K562 (cell line): ENCODE data around the gene SNX25. TPM values are rescaled to one million over a fixed set of nuclear protein-coding genes. Genes with fewer than 3 reads are reported as not detected.

Source experiments
- ATAC-seq: fragments of 200-7000 bp; cut with Tn5 transposase; 3 replicates; pipeline ENCODE4 v1.9.1; 2020; ENCODE audit warnings: moderate library complexity
- BruUV-seq: library from RNA; stranded (reverse); fragments of 400-500 nt; replicated peaks from 2 replicates; lab custom pipeline; 2021; lab: Mats Ljungman, UMichigan
- CTCF ChIA-PET: fragments of 300-600 bp; formaldehyde crosslinking; extraction: SDS; loops from one replicate; lab custom pipeline; 2021; ENCODE audit warnings: low intra/inter-chr PET ratio; lab: Yijun Ruan, JAX
- POLR2A ChIA-PET: fragments of 300-600, 350-650 bp; sonication (Branson Sonifier 250); formaldehyde crosslinking; extraction: SDS; loops from one replicate; lab custom pipeline; 2021; ENCODE audit warnings: antibody characterized with exemption, inconsistent platforms; lab: Yijun Ruan, JAX
- DNase-seq, 4 experiments: peaks; one replicate each; pipeline versions ENCODE4 v3.0.0 to v3.0.0-alpha.2; 2011 to 2018; ENCODE audit warnings: low spot score in 3 of 4, mixed read lengths in 3 of 4; ENCODE audit errors: extremely low read depth in 1 of 4
- FAIRE-seq: peaks from 2 replicates; lab custom pipeline; 2011; peaks lifted over from hg19 to GRCh38; lab: Jason Lieb, UNC
- H2AFZ ChIP-seq: 2 replicates; pipeline ENCODE4 v1.6.0; 2011; ENCODE audit warnings: low read depth, low read length, control low read depth, inconsistent platforms
- H3K27ac ChIP-seq: fragments of 200-600 bp; 3 replicates; pipeline ENCODE4 v1.8.0; 2011; ENCODE audit warnings: low read depth, mild to moderate bottlenecking, control low read depth, inconsistent platforms, low read length, moderate library complexity, mixed read lengths; ENCODE audit errors: extremely low read depth
- H3K27me3 ChIP-seq, 2 experiments: fragments of 300-600 bp in 1 of 2; 2 replicates in 1 of 2; 3 replicates in 1 of 2; pipeline versions ENCODE4 v1.6.0 to v1.8.0; 2011; ENCODE audit warnings: inconsistent platforms in 2 of 2, low read length in 2 of 2, mild to moderate bottlenecking in 1 of 2, mixed read lengths in 1 of 2, moderate library complexity in 1 of 2; ENCODE audit not compliant: control insufficient read depth in 2 of 2, insufficient read depth in 2 of 2
- H3K36me3 ChIP-seq: fragments of 300-600 bp; 3 replicates; pipeline ENCODE4 v1.8.0; 2011; ENCODE audit warnings: mild to moderate bottlenecking, low read length, inconsistent platforms; ENCODE audit not compliant: control insufficient read depth, insufficient read depth
- H3K4me1 ChIP-seq, 2 experiments: fragments of 200-600 bp in 1 of 2; replicated peaks in 1 of 2; 2 replicates in 1 of 2; 3 replicates in 1 of 2; pipeline versions ENCODE4 v1.5.1 to v1.8.0; 2011; ENCODE audit warnings: inconsistent platforms in 2 of 2, low read length in 2 of 2, mild to moderate bottlenecking in 1 of 2, mixed read lengths in 1 of 2, moderate library complexity in 1 of 2; ENCODE audit not compliant: control insufficient read depth in 2 of 2, insufficient read depth in 2 of 2
- H3K4me2 ChIP-seq: 2 replicates; pipeline ENCODE4 v1.6.1; 2011; ENCODE audit warnings: low read length, control low read depth, inconsistent platforms, mixed read lengths; ENCODE audit not compliant: insufficient read depth
- H3K4me3 ChIP-seq: fragments of 200-600 bp; sonication (generic), shearing (Covaris generic); 2 replicates; pipeline ENCODE4 v1.5.1; 2016; ENCODE audit warnings: control low read depth, inconsistent platforms
- H3K79me2 ChIP-seq: fragments of 200-600 bp; 3 replicates; pipeline ENCODE4 v1.8.0; 2011; ENCODE audit warnings: low read length, inconsistent platforms; ENCODE audit not compliant: control insufficient read depth, insufficient read depth
- H3K9ac ChIP-seq, 2 experiments: 2 replicates each; pipeline versions ENCODE4 v1.6.0 to v1.6.1; 2011; ENCODE audit warnings: low read depth in 2 of 2, low read length in 2 of 2, control low read depth in 1 of 2, inconsistent platforms in 1 of 2, mild to moderate bottlenecking in 1 of 2, mixed read lengths in 1 of 2; ENCODE audit not compliant: insufficient read depth in 1 of 2
- H3K9me1 ChIP-seq: one replicate; pipeline ENCODE4 v1.6.0; 2011; ENCODE audit warnings: inconsistent platforms, mild to moderate bottlenecking, low read length, moderate library complexity; ENCODE audit not compliant: control insufficient read depth, insufficient read depth
- H3K9me3 ChIP-seq: replicated peaks from 2 replicates; pipeline ENCODE4 v1.5.1; 2011; ENCODE audit warnings: low read depth, low read length, inconsistent platforms; ENCODE audit not compliant: control insufficient read depth, insufficient read depth
- H4K20me1 ChIP-seq: replicated peaks from 2 replicates; pipeline ENCODE4 v1.6.1; 2011; ENCODE audit warnings: low read length, inconsistent platforms, mixed read lengths; ENCODE audit not compliant: control insufficient read depth, insufficient read depth
- CBFA2T2 ChIP-seq: fragments of 450-650 bp; conservative IDR thresholded peaks from 2 replicates; pipeline ENCODE4 v1.6.1; 2017; ENCODE audit warnings: mild to moderate bottlenecking
- CCNT2 ChIP-seq: IDR thresholded peaks from 2 replicates; pipeline ENCODE4 v1.6.1; 2011; ENCODE audit warnings: borderline replicate concordance, low read depth, mild to moderate bottlenecking, moderate library complexity, mixed read lengths, low read length; ENCODE audit not compliant: insufficient read length; ENCODE audit errors: extremely low read depth
- CHD2 ChIP-seq: IDR thresholded peaks from 2 replicates; pipeline ENCODE4 v1.6.1; 2011; ENCODE audit warnings: low read depth, low read length
- CTBP1 ChIP-seq: fragments of 450-650 bp; IDR thresholded peaks from 2 replicates; pipeline ENCODE4 v1.6.1; 2016; ENCODE audit warnings: borderline replicate concordance
- POLR3G ChIP-seq: IDR thresholded peaks from 2 replicates; pipeline ENCODE4 v1.6.1; 2011; ENCODE audit not compliant: insufficient read length, insufficient replicate concordance; ENCODE audit errors: extremely low read depth
- PTTG1 ChIP-seq: fragments of 450-650 bp; IDR thresholded peaks from 2 replicates; pipeline ENCODE4 v1.6.1; 2016; ENCODE audit warnings: low read depth, mild to moderate bottlenecking, missing genetic modification characterization, missing compliant biosample characterization
- SNIP1 ChIP-seq: fragments of 450-650 bp; IDR thresholded peaks from 2 replicates; pipeline ENCODE4 v1.7.1; 2017; ENCODE audit warnings: low read depth, mild to moderate bottlenecking
- STAT5A ChIP-seq: IDR thresholded peaks from 2 replicates; pipeline ENCODE4 v1.6.1; 2012; ENCODE audit warnings: low read length, inconsistent platforms, borderline replicate concordance
- TAF1 ChIP-seq: IDR thresholded peaks from 2 replicates; pipeline ENCODE4 v1.6.1; 2011; ENCODE audit warnings: mild to moderate bottlenecking, low read length, moderate library complexity; ENCODE audit not compliant: insufficient read depth, control insufficient read depth, severe bottlenecking; ENCODE audit errors: extremely low read depth
- ZFP36 ChIP-seq: fragments of 150-350 bp; IDR thresholded peaks from 2 replicates; pipeline ENCODE4 v1.6.1; 2018; ENCODE audit warnings: low read length, low read depth; ENCODE audit not compliant: partially characterized antibody
- ZNF589 ChIP-seq: fragments of 200-800 bp; sonication (Bioruptor generic); IDR thresholded peaks from 2 replicates; pipeline ENCODE4 v1.6.1; 2016; ENCODE audit warnings: low read depth, missing genetic modification characterization, missing compliant biosample characterization
- ZNF696 ChIP-seq: fragments of 250-450 bp; sonication (Bioruptor Pico); conservative IDR thresholded peaks from 2 replicates; pipeline ENCODE4 v1.4.0; 2020; ENCODE audit warnings: mild to moderate bottlenecking, moderate library complexity
- WGBS: fragments of 100-300 bp; shearing (Covaris generic); methylation state at CpG from one replicate; pipeline ENCODE4 v1.1.6; 2016; ENCODE audit warnings: low coverage, mixed read lengths; ENCODE audit not compliant: insufficient coverage; ENCODE audit errors: missing lambda C conversion rate; 5-methylcytosine and 5-hydroxymethylcytosine counted together
- in situ Hi-C: fragments of 300-500 bp; cut with MboI; formaldehyde crosslinking; loops from 4 replicates; pipeline ENCODE4 v1.15.0; 2018; ENCODE audit warnings: inconsistent platforms, mixed read lengths
- intact Hi-C: fragments of 100-400 bp; cut with micrococcal nuclease; formaldehyde crosslinking; loops from 2 replicates; pipeline ENCODE4 v1.14.2; 2022
- polyA plus RNA-seq, 8 experiments: library from polyadenylated mRNA; depleted of rRNA in 4 of 8; stranded (reverse) in 5 of 8; unstranded in 3 of 8; fragments of >200 nt; fragmentation: Nextera tagmentation in 2 of 8; fragmentation: Illumina TruSeq in 1 of 8; extraction: Ambion mirVana in 2 of 8; extraction: Trizol in 1 of 8; gene quantifications; 2 replicates each; pipeline versions ENCODE4 v1.2.1 to v1.2.3, GENCODE V29; 2011 to 2014; ENCODE audit warnings: inconsistent platforms in 1 of 8, missing spikeins in 1 of 8
- total RNA-seq, 7 experiments: library from RNA; depleted of rRNA in 6 of 7; stranded (reverse); fragments of >200 nt in 6 of 7; fragmentation: Illumina TruSeq in 2 of 7; extraction: Trizol in 2 of 7; gene quantifications; 2 replicates each; pipeline versions ENCODE4 v1.2.1 to v1.2.3, GENCODE V29; 2011 to 2021; ENCODE audit warnings: low replicate concordance in 1 of 7
- TF ChIP-seq, protein P1 (sequence below): sonication (generic); formaldehyde crosslinking; IDR thresholded peaks from 2 replicates; pipeline ENCODE4 v1.8.1; 2023; ENCODE audit warnings: mild to moderate bottlenecking, missing genetic modification reagents, moderate library complexity
- TF ChIP-seq, protein P2 (sequence below): sonication (generic); formaldehyde crosslinking; IDR thresholded peaks from 2 replicates; pipeline ENCODE4 v1.8.1; 2022; ENCODE audit warnings: missing genetic modification reagents
- TF ChIP-seq, protein P3 (sequence below): fragments of 250-450 bp; sonication (Bioruptor Pico); IDR thresholded peaks from 2 replicates; pipeline ENCODE4 v1.5.0; 2021; ENCODE audit warnings: mild to moderate bottlenecking, moderate library complexity
- TF ChIP-seq, protein P4 (sequence below), 3 experiments: IDR thresholded peaks in 2 of 3; conservative IDR thresholded peaks in 1 of 3; 2 replicates each; pipeline ENCODE4 v1.5.1; 2011 to 2012; ENCODE audit warnings: low read length in 3 of 3, mild to moderate bottlenecking in 3 of 3, control low read depth in 2 of 3, improper control_type of control experiment in 1 of 3, inconsistent platforms in 1 of 3, low read depth in 1 of 3, mixed read lengths in 1 of 3, moderate library complexity in 1 of 3; ENCODE audit not compliant: insufficient read depth in 2 of 3

SNX25 gene
- total and polyA plus RNA-seq, 9 of the 15 experiments (the other 6 are each of a cell fraction or from before 2014, with no cell fraction given): 2.5 to 23.4 (median 13.3) TPM

DNA sequence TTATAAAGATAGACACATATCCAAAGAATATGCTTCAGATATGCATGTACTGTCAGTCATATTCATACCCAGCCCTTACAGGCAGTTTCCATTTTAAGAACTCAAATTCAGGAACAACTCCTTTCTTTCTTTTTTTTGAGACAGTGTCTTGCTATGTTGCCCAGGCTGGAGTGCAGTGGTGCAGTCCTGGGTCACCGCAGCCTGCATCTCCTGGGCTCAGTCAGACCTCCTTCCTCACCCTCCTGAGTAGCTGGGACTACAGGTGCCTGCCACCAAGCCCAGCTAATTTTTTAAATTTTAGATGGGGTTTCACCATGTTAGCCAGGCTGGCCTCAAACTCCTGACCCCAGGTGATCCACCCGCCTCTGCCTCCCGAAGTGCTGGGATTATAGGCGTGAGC lies 34.5 kb downstream of the SNX25 start:
- Histone ChIP-seq H3K9me3 (no peaks in the 10 kb centered on the region), H2AFZ (no peak overlapping the region), H3K27me3 (no peaks in the 10 kb centered on the region), H3K79me2 (no peaks in the 10 kb centered on the region), H3K36me3 (no peaks in the 10 kb centered on the region), H3K4me2 (no peak overlapping the region), H4K20me1 (no peaks in the 10 kb centered on the region; the same call in 1 of the 2 replicates), H3K9ac (no peak overlapping the region), H3K4me3 (no peak overlapping the region), H3K27ac (no peak overlapping the region), H3K9me1 (no peaks in the 10 kb centered on the region), H3K4me1 (no peaks in the 10 kb centered on the region; a peak in 4 of 5 replicates)
- in situ Hi-C loops: no loop called here
- BruUV-seq: no TSS peak
- DNase-seq (no peak), FAIRE-seq (no peak), ATAC-seq (no peak)
- ChIA-PET CTCF (no interaction called here), POLR2A (no interaction called here)
- intact Hi-C loops: no loop called here
- 93% methylated on average over 4 of the region's 4 CpGs for WGBS
- TF ChIP-seq ZNF696: no peak
- no peak for TF ChIP-seq TAF1
- TF ChIP-seq ZNF589 (CRISPR knock-in tag): no peak
- no peak for TF ChIP-seq PTTG1 (tag)
- TF ChIP-seq, protein P1, sequence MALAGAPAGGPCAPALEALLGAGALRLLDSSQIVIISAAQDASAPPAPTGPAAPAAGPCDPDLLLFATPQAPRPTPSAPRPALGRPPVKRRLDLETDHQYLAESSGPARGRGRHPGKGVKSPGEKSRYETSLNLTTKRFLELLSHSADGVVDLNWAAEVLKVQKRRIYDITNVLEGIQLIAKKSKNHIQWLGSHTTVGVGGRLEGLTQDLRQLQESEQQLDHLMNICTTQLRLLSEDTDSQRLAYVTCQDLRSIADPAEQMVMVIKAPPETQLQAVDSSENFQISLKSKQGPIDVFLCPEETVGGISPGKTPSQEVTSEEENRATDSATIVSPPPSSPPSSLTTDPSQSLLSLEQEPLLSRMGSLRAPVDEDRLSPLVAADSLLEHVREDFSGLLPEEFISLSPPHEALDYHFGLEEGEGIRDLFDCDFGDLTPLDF (CRISPR knock-in tag): no peak
- TF ChIP-seq SNIP1: no peak
- TF ChIP-seq, protein P2, sequence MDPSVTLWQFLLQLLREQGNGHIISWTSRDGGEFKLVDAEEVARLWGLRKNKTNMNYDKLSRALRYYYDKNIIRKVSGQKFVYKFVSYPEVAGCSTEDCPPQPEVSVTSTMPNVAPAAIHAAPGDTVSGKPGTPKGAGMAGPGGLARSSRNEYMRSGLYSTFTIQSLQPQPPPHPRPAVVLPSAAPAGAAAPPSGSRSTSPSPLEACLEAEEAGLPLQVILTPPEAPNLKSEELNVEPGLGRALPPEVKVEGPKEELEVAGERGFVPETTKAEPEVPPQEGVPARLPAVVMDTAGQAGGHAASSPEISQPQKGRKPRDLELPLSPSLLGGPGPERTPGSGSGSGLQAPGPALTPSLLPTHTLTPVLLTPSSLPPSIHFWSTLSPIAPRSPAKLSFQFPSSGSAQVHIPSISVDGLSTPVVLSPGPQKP: no peak
- TF ChIP-seq, protein P3, sequence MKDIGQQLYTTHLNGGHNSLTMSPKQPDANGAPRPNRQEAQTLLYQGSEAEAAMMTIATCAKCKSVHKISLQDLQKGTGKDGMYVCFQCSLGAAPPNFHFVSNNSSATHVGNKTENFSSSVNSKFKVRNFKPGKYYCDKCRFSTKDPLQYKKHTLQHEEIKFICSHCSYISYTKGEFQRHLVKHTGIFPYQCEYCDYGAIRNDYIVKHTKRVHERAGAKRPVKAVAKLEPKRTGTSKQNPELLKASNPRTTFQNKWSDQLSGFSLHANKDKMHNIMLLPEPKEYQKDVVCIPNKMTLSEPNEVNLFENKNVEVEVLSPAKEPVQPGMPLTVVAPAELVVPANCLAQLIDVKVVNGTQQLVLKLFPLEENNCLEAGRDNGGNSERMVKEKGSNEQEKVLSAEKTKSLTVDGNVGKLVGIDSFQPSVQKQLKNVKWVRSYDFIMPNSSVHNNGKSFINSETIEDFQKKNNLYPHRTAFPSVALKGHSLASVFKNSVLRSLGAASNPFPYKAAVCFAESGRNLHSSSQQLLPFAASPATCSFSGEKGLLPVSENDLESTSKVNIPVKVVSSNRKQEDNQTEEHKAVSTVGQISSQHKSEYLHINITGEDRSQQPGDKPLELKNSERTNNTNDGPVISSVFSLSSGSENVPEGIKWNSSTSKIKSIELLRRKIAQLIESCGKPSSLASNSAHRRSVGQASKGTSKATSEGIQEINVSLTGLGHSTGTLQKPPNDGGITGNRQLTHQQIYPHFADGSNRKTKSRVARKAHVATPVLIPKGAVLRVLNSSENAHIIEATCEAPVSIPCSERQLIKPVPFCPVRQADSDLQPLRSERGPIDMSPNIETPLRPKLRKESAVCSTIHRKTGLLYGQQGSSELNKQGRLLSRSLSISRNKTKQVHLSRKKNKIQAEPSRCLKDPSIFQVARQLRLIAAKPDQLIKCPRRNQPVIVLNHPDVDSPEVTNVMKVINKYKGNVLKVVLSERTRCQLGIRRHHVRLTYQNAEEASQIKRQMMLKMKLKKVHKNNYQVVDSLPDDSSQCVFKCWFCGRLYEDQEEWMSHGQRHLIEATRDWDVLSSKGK: no peak
- TF ChIP-seq STAT5A: no peak
- TF ChIP-seq, protein P4, sequence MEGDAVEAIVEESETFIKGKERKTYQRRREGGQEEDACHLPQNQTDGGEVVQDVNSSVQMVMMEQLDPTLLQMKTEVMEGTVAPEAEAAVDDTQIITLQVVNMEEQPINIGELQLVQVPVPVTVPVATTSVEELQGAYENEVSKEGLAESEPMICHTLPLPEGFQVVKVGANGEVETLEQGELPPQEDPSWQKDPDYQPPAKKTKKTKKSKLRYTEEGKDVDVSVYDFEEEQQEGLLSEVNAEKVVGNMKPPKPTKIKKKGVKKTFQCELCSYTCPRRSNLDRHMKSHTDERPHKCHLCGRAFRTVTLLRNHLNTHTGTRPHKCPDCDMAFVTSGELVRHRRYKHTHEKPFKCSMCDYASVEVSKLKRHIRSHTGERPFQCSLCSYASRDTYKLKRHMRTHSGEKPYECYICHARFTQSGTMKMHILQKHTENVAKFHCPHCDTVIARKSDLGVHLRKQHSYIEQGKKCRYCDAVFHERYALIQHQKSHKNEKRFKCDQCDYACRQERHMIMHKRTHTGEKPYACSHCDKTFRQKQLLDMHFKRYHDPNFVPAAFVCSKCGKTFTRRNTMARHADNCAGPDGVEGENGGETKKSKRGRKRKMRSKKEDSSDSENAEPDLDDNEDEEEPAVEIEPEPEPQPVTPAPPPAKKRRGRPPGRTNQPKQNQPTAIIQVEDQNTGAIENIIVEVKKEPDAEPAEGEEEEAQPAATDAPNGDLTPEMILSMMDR (IDR thresholded peaks at IDR 0.05 in 2 of 3, conservative IDR thresholded peaks at IDR 0.05 in 1 of 3; ENCODE audit: insufficient read depth in 2 of 3, low read depth in 1 of 3, low read length in 3 of 3): no peak
- TF ChIP-seq CTBP1: no peak
- TF ChIP-seq CCNT2: no peak
- no peak for TF ChIP-seq ZFP36
- TF ChIP-seq CBFA2T2: no peak
- TF ChIP-seq CHD2: no peak
- TF ChIP-seq POLR3G: no peak
